ENCODE data around the gene THSD7B. TPM values are rescaled to one million over a fixed set of nuclear protein-coding genes. Genes with fewer than 3 reads are reported as not detected.

THSD7B gene
- total RNA-seq, 1 experiment from 2014 or later, result under 0.01 TPM

GRCh38 chr2:137156221-137156844 is 391.0 kb downstream of the THSD7B start:
- Histone ChIP-seq H4K20me1 (ENCODE audit: low read length) (no peaks in the 10 kb centered on the region), H3F3A (ENCODE audit: low read length, unreplicated experiment) (no peaks in the 10 kb centered on the region), H2AFZ (ENCODE audit: low read length) (no peak overlapping the region), H3K27ac (ENCODE audit: low read length) (no peak overlapping the region), H3K9me2 (replicated peaks; ENCODE audit: low read length) (no peaks in the 10 kb centered on the region), H3K79me2 (ENCODE audit: low read length) (no peaks in the 10 kb centered on the region), H3K36me3 (ENCODE audit: low read depth, low read length) (no peaks in the 10 kb centered on the region), H3K4me1 (ENCODE audit: insufficient read depth, low read length) (no peaks in the 10 kb centered on the region), H3K4me3 (ENCODE audit: low read length) (no peak overlapping the region), H3K9ac (ENCODE audit: low read length) (no peak overlapping the region), H3K27me3 (ENCODE audit: low read length) (no peaks in the 10 kb centered on the region), H3K9me3 (ENCODE audit: low read length) (no peaks in the 10 kb centered on the region), H3K4me2 (ENCODE audit: low read length) (no peak overlapping the region)
- DNase-seq (no peak), ATAC-seq (no peak)
- BruUV-seq (replicated peaks), result no TSS peak
- intact Hi-C loops (cut with micrococcal nuclease), result no loop called here
- TF ChIP-seq EZH2 (IDR thresholded peaks at IDR 0.05; ENCODE audit: low read length, unreplicated experiment) (no peak), EZH2phosphoT487 (IDR thresholded peaks at IDR 0.05; ENCODE audit: borderline replicate concordance, low read length) (no peak), CTCF (conservative IDR thresholded peaks at IDR 0.05; ENCODE audit: low read depth, low read length) (no peak)
- CTCF ChIA-PET, result no interaction called here
- POLR2A ChIA-PET (ENCODE audit: unreplicated experiment), result no interaction called here

GRCh38 chr2:137157851-137158250 is 392.5 kb downstream of the THSD7B start:
- Histone ChIP-seq H3K4me1 (ENCODE audit: insufficient read depth, low read length) (no peaks in the 10 kb centered on the region), H3F3A (ENCODE audit: low read length, unreplicated experiment) (no peaks in the 10 kb centered on the region), H2AFZ (ENCODE audit: low read length) (no peak overlapping the region), H3K27me3 (ENCODE audit: low read length) (no peaks in the 10 kb centered on the region), H3K9me2 (replicated peaks; ENCODE audit: low read length) (no peaks in the 10 kb centered on the region), H4K20me1 (ENCODE audit: low read length) (no peaks in the 10 kb centered on the region), H3K36me3 (ENCODE audit: low read depth, low read length) (no peaks in the 10 kb centered on the region), H3K9ac (ENCODE audit: low read length) (no peak overlapping the region), H3K79me2 (ENCODE audit: low read length) (no peaks in the 10 kb centered on the region), H3K4me3 (ENCODE audit: low read length) (no peak overlapping the region), H3K27ac (ENCODE audit: low read length) (no peak overlapping the region), H3K9me3 (ENCODE audit: low read length) (no peaks in the 10 kb centered on the region), H3K4me2 (ENCODE audit: low read length) (no peak overlapping the region)
- DNase-seq (no peak), ATAC-seq (no peak)
- intact Hi-C loops (cut with micrococcal nuclease), result no loop called here
- TF ChIP-seq CTCF (conservative IDR thresholded peaks at IDR 0.05; ENCODE audit: low read depth, low read length) (no peak), EZH2 (IDR thresholded peaks at IDR 0.05; ENCODE audit: low read length, unreplicated experiment) (no peak), EZH2phosphoT487 (IDR thresholded peaks at IDR 0.05; ENCODE audit: borderline replicate concordance, low read length) (no peak)
- no TSS peak for BruUV-seq (replicated peaks)
- ChIA-PET CTCF (no interaction called here), POLR2A (ENCODE audit: unreplicated experiment) (no interaction called here)

- H3K79me2 ChIP-seq (ENCODE audit: low read length), result no peaks in the 10 kb centered on the region
- H3K36me3 ChIP-seq (ENCODE audit: low read depth, low read length), result no peaks in the 10 kb centered on the region
- BruUV-seq (replicated peaks), result no TSS peak
- H3K9me3 ChIP-seq (ENCODE audit: low read length), result no peaks in the 10 kb centered on the region
- ATAC-seq, result no peak
- POLR2A ChIA-PET (ENCODE audit: unreplicated experiment), result no interaction called here
- intact Hi-C loops (cut with micrococcal nuclease), result no loop called here
- H3F3A ChIP-seq (ENCODE audit: low read length, unreplicated experiment), result no peaks in the 10 kb centered on the region
- TF ChIP-seq EZH2phosphoT487 (IDR thresholded peaks at IDR 0.05; ENCODE audit: borderline replicate concordance, low read length) (no peak), EZH2 (IDR thresholded peaks at IDR 0.05; ENCODE audit: low read length, unreplicated experiment) (no peak), CTCF (conservative IDR thresholded peaks at IDR 0.05; ENCODE audit: low read depth, low read length) (no peak)
- no peaks in the 10 kb centered on the region for H4K20me1 ChIP-seq (ENCODE audit: low read length)
- CTCF ChIA-PET, result no interaction called here
- H2AFZ ChIP-seq (ENCODE audit: low read length), result no peak overlapping the region
- no peak overlapping the region for H3K4me3 ChIP-seq (ENCODE audit: low read length)
- no peak for DNase-seq
- H3K9ac ChIP-seq (ENCODE audit: low read length), result no peak overlapping the region
- H3K27ac ChIP-seq (ENCODE audit: low read length), result no peak overlapping the region
- H3K27me3 ChIP-seq (ENCODE audit: low read length), result no peaks in the 10 kb centered on the region
- H3K9me2 ChIP-seq (replicated peaks; ENCODE audit: low read length), result no peaks in the 10 kb centered on the region
- H3K4me2 ChIP-seq (ENCODE audit: low read length), result no peak overlapping the region
- no peaks in the 10 kb centered on the region for H3K4me1 ChIP-seq (ENCODE audit: insufficient read depth, low read length)
Observed at GRCh38 chr2:137161250-137161649, 395.9 kb downstream of the THSD7B start.

All from PC-3 (cell line).